ENCODE results near the gene SMYD4.

DNA sequence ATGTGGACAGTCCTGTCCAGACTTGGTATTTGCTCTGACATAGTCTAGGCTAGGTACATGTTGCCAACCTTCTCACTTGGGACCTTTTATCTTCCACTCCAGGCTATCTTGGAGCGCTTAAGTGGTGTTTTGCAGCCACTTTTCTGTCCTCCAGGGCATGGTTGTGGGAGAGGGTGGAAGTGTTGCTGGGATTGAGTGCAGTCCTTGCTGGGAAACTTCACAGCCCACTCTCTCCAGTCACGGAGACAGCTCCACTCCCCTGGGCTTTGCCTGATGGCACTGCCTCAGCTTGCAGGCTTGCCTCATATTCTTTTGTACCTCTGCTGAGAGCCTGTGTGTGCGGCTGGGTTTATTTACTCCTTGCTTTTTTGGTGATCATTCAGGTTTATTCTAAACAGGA, 17.5 kb upstream of the SMYD4 start:
- TF ChIP-seq CTCF (IDR thresholded peaks at IDR 0.05) (no peak), POLR2A (IDR thresholded peaks at IDR 0.05) (no peak)
